CD1c-positive myeloid dendritic cell (primary cell): ENCODE measurements around the gene RPRD1A.
"Not testable (repeated sequence)": the region's sequence is repeated elsewhere in the genome, so short reads cannot be mapped to it uniquely, and the experiment has no call there.

Experiments used
- DNase-seq: peaks from one replicate; pipeline ENCODE4 v3.0.0-alpha.2; 2016; ENCODE audit errors: extremely low spot score

RPRD1A gene

DNA sequence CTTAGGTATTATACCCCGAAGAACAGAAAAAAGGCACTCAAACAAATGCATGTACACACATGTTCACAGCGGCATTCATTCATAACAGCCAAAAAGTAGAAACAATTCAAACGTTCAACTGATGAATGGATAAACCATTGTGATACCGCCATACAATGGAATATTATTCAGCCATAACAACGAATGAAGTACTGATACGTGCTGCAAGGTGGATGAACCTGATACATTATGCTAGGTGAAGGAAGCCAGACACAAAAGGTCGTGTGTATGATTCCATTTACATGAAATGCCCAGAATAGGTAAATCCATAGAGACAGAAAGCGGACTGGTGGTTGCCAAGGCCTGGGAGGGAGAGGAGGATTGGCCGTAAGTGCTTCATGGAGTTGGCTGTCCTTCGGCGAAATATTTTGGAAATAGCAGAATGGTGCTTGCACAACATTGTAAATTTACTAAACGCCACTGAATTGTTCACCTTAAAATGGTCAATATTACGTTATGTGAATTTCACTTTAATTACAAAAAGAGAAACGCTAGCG, 95.6 kb downstream of the RPRD1A start:
- no peak for DNase-seq

DNA sequence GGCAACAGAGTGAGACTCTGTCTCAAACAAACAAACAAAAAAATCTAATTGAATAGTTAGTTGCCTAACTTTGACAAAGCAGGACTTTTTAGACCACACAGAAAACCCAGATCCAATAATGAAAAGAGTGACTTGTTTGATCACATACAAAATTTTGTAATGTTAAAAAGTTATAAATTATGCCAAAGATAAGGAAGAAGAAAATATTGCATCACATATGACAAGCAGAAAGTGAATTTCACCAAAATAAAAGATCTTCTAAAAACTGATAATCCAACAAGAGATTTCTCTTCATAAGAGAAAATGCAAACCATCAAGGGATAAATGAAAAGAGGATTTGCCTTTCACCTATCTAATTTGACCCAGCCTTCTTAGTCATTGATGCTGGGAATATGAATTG, 97.7 kb downstream of the RPRD1A start:
- no peak for DNase-seq

DNA sequence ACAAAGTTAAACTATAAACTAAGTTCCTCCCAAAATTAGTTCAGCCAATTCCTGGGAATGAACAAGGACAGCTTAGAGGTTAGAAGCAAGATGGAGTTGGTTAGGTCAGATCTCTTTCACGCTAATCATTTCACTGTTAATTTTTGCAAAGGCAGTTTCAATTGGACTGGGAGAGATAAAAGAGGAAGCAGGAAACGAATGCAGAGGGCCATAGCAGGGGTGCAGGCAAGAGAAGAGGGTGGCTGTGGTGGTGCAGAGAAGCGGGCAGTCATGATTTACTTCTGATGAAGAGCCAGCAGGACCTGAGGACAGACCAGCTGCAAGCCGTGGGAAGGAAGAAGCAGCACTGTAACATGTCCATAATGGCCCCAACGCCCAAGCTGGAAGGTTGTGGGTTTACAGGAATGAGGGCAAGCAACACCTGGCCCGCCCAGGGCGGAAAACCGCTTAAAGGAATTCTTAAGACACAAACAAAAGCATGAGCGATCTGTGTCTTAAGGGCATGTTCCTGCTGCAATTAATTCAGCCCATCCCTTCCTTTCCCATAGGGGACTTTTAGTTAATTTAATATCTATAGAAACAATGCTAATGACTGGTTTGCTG, 99.0 kb downstream of the RPRD1A start:
- DNase-seq = peak; percentile 9

DNA sequence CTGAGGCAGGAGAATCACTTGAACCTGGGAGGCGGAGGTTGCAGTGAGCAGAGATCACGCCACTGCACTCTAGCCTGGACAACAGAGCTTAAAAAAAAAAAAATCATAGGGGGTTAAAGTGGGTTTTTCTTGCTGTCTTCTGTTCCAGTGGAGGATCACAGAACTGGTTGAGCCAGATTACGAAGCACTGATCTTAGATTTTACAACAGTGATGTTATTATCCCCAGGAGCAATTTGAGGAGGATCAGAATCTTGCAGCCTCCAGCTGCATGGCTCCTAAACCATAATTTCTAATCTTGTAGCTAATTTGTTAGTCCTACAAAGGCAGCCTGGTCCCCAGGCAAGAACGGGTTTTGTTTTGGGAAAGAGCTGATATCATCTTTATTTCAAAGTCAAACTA, 99.5 kb downstream of the RPRD1A start:
- not testable (repeated sequence) for DNase-seq

DNA sequence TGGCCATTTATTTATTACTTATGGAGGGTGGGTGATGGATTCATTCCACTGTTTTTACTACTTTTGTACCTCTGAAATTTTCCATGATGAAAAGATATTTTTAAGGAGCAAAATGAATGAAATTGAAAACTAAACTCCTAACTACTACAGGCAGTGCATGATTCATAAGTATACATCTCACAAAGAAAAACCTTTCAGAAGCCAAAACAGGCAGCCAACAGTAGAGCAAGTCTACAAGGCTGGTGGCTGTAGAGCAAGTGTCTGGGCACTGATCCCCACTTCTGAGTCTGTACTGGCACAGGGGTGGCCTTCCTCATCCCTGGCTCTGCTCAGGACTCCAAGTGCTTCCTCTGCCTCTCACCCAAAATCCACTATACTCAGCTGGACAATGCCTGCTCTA, 103.0 kb downstream of the RPRD1A start:
- no peak for DNase-seq

DNA sequence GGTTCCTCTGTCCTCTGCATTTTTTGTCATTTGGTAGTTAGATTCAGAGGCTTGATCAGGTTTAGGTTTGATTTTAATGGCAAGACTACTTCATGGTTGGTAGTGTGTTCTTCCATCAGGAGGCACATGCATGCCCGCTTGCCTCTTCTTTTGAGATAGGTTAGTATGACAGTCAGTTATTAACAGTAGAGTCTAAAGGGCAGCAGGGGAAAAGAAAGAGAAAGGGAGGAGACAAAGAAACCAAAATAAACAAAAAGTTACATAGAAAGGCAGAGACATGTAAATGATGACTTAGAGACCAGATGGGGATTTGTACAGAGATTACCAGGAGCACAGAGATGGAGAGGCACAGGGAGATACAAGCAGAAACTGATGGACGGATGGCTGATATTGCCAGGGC, 105.0 kb downstream of the RPRD1A start:
- no peak for DNase-seq

DNA sequence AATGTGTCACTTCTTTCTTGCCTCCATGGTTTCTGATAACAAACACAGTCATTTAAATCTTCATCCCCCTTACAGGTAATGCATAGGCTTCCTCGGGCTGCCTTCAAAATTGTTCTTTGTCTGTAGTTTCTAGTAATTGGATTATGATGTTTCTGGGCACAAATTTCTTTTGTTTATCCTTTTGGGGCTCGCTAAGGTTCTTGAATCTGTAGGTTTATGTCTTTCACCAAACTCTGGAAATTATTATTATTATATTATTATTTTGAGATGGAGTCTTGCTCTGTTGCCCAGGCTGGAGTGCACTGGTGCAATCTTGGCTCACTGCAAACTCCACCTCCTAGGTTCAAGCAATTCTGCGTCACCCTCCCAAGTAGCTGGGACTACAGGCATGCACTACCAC, 111.1 kb downstream of the RPRD1A start:
- DNase-seq = no peak

DNA sequence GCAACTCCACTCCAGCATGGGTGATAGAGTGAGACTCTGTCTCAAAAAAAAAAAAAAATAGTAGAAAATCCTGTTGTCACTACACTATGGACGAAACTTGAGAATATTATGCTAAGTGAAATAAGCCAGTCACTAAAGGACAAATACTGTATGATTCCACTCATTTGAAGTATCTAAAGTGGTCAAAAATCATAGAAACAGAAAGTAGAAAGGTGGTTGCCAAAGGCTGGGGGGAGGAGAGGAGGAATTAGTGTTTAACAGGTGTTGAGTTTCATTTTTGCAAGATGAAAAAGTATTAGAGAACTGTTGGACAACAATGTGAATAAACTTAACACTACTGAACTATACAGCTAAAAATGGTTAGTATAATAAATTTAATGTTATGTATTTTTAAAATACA, 113.7 kb downstream of the RPRD1A start:
- no peak for DNase-seq

DNA sequence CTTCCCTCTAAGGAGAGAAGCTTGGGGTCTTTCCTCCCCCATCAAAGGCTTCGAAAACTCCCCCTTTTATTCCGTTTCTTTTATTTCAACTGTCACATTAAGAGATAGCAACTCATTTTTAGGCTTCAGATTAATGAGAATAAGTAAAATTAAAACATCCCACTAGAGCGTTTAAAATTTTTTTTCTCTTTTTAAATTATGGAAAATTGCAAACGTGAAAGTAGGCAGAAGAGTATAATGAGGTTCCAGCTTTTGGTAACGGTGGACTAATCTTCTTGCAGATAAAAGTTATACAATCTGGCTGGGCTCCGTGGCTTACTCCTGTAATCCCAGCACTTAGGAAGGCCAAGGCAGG, 116.8 kb downstream of the RPRD1A start:
- no peak for DNase-seq

DNA sequence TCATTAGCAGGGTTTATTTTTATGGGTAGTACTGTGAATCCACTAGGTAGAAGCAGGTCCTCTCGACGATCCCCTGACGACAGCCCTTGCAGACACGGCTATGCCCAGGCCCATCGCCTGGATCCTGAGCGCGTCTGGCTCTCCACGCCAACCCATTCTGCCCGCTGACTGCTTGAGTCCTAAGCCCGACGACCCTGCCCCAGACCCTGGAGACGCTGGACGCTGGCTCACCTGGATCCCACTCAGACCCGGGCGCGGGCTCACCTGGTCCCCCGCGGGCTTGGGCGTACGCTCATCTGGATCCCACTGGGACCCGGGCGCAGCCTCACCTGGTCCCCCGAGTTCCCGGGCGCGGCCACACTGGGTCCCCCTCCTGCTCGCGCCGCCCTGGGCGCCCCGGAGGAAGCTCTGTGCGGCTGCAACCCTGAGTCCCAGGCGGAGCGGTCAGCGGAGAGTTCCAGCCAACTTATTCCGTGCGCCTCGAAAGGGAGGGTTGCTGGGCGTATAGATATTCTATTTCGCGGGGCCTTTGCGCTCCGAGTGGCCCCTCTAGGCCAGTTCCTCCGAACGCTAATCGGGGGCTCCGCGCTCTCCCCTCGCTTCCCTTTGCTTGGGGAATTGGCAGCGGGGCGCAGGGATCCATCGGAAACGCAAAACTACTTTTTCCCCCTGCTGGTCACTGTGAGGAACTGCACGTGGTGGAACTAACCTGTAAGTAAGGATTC, 117.3 kb downstream of the RPRD1A start:
- peak; percentile 82 for DNase-seq

DNA sequence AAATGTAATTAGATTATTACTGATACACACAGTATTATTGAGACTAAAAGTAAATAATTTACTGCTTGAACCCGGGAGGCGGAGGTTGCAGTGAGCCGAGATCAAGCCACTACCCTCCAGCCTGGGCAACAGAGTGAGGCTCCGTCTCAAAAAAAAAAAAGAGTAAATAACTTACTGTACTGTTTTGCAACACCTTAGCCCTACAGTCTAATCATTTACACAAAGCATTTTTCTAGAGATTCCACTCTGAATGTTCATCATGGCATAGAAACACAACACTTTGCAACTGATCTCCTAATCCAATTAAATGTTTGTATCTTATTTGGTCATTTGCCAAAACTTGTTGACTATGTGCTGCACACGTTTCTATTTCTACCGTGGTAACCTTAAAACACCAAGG, 118.3 kb downstream of the RPRD1A start:
- DNase-seq = no peak

DNA sequence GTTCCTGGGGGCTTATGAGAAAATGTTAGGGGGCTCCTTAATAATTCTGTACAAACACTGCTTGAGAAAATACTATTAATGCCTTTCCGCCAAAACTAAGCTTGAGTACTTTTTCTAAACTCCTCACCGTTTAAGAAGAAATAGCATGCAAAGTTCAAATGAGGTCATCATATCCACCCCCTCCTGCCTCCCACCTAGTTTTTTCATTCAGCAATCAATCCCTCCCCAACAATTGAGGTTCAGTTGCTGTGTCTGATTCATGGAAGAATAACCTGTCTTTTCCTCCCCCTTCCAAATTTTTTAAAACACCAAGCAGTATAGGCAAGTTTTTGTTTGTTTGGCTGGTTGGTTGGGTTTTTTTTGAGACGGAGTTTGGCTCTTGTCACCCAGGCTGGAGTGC, 119.3 kb downstream of the RPRD1A start:
- no peak for DNase-seq

DNA sequence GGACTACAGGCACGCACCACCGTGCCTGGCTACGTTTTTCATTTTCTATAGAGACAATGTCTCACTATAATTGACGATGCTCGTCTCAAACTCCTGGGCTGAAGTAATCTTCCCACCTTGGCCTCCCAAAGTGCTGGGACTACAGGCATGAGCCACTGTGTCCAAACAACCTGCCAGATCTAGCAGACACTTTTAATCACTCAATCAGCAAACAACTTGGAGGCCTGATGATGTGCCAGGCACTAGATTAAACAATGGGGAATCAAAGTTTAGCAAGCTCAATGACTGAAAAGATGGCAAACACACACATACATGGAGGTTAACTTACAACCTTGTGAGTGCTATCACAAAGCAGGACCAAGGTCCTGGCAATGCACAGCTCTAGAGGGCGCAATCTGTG, 124.7 kb downstream of the RPRD1A start:
- no peak for DNase-seq

DNA sequence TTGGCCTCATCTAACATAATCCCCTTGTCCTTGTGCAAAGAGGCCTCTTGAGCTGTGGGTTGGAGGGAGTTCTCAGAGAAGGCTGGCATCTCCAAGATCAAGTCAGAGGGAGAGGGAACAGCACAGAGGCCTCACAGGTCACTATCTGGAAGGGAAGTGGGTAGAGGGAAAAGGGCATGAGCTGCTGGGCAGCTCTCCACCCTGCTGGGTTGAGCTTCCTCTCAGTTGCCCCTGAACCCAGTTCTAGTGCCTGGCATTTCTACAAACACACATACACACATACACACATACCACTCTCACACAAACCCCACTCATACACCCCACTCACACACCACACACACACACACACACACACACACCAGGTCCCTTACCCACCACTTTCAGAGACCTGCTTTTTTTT, 125.2 kb downstream of the RPRD1A start:
- no peak for DNase-seq

DNA sequence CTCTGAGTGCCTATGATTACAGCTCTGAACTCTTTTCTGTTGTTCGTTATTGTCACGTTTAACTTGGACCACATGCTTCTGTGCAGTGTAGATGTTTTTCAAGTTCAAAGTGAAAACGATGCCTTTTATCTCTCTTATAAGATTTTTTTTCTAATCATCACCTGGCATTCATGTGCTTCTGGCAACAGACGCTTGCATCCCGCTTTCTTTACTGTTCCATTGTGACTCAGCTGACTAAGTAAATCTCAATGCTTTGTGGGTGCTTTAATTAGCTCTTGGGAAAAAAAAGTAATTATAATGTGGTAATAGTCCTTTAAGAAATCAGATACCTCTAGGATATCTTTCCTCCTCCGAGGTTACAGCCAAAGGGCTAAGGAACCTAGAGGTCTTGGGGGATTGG, 126.1 kb downstream of the RPRD1A start:
- no peak for DNase-seq
